HG03097 (cell line): ENCODE data around the gene NCOA3.
"Not testable (repeated sequence)": the region's sequence is repeated elsewhere in the genome, so short reads cannot be mapped to it uniquely, and the experiment has no call there.

Experiments used
- ATAC-seq: cut with Tn5 transposase; IDR thresholded peaks from one replicate; pipeline ENCODE4 v1.9.1; 2021; ENCODE audit not compliant: unreplicated experiment, low FRiP score

The NCOA3 gene

GRCh38 chr20:47500082-47500481 lies 1.6 kb upstream of the NCOA3 start:
- ATAC-seq, result not testable (repeated sequence)

- ATAC-seq, result no peak
These were observed 1.1 kb upstream of the NCOA3 start for GRCh38 chr20:47500554-47500953.

- ATAC-seq, result peak; percentile 1
These were observed 588 bp upstream of the NCOA3 start for GRCh38 chr20:47501116-47501481.

- ATAC-seq, result no peak
These were observed 868 bp downstream of the NCOA3 start for GRCh38 chr20:47502271-47503239.

GRCh38 chr20:47503685-47504084 lies 2.0 kb downstream of the NCOA3 start:
- no peak for ATAC-seq

- ATAC-seq, result no peak
These were observed 4.6 kb downstream of the NCOA3 start for GRCh38 chr20:47506335-47506734.

GRCh38 chr20:47506850-47507249 lies 5.2 kb downstream of the NCOA3 start:
- no peak for ATAC-seq

GRCh38 chr20:47507275-47507981 lies 5.7 kb downstream of the NCOA3 start:
- ATAC-seq, result not testable (repeated sequence)

GRCh38 chr20:47508278-47508677 lies 6.6 kb downstream of the NCOA3 start:
- ATAC-seq, result no peak

- ATAC-seq, result no peak
These were observed 7.5 kb downstream of the NCOA3 start for GRCh38 chr20:47509104-47509661.

GRCh38 chr20:47509685-47510084 lies 8.0 kb downstream of the NCOA3 start:
- no peak for ATAC-seq

- no peak for ATAC-seq
These were observed 14.2 kb downstream of the NCOA3 start for GRCh38 chr20:47515843-47516242.

GRCh38 chr20:47521059-47521808 lies 19.5 kb downstream of the NCOA3 start:
- ATAC-seq, result no peak

- no peak for ATAC-seq
These were observed 22.5 kb downstream of the NCOA3 start for GRCh38 chr20:47524015-47524784.

GRCh38 chr20:47527004-47527800 lies 25.5 kb downstream of the NCOA3 start:
- ATAC-seq, result no peak

GRCh38 chr20:47529840-47530239 lies 28.2 kb downstream of the NCOA3 start:
- no peak for ATAC-seq

- ATAC-seq, result no peak
These were observed 29.8 kb downstream of the NCOA3 start for GRCh38 chr20:47531458-47531857.

GRCh38 chr20:47532002-47532401 lies 30.3 kb downstream of the NCOA3 start:
- no peak for ATAC-seq

GRCh38 chr20:47533518-47534062 lies 31.9 kb downstream of the NCOA3 start:
- ATAC-seq, result no peak
